OCI-LY1 (cell line): ENCODE results near the gene CRISPLD2.

Experiments
- H2AFZ ChIP-seq: fragments of 200-600 bp; sonication (generic), shearing (Covaris generic); 2 replicates; pipeline ENCODE4 v1.6.0; 2014; ENCODE audit warnings: antibody characterized with exemption, mild to moderate bottlenecking, low read length
- H3F3A ChIP-seq: fragments of 200-600 bp; sonication (generic), shearing (Covaris generic); 2 replicates; pipeline ENCODE4 v1.6.0; 2014; ENCODE audit warnings: mild to moderate bottlenecking, antibody characterized with exemption, low read length, moderate library complexity; ENCODE audit not compliant: insufficient read depth
- H3K27ac ChIP-seq: fragments of 200-600 bp; sonication (generic); 2 replicates; pipeline ENCODE4 v1.5.1; 2014; ENCODE audit warnings: low read length, mixed run types, mild to moderate bottlenecking, low read depth; ENCODE audit not compliant: poor library complexity, severe bottlenecking
- H3K27me3 ChIP-seq: fragments of 200-600 bp; sonication (generic); 2 replicates; pipeline ENCODE4 v1.6.0; 2014; ENCODE audit warnings: antibody characterized with exemption, mild to moderate bottlenecking, low read length, moderate library complexity; ENCODE audit not compliant: insufficient read depth
- H3K36me3 ChIP-seq: fragments of 200-600 bp; sonication (generic); 2 replicates; pipeline ENCODE4 v1.6.1; 2014; ENCODE audit warnings: mild to moderate bottlenecking, antibody characterized with exemption, low read length, moderate library complexity, mixed read lengths; ENCODE audit not compliant: insufficient read depth
- H3K4me1 ChIP-seq: fragments of 200-600 bp; sonication (generic); 2 replicates; pipeline ENCODE4 v1.5.1; 2014; ENCODE audit warnings: mild to moderate bottlenecking, low read length, moderate library complexity; ENCODE audit not compliant: insufficient read depth, severe bottlenecking
- H3K4me2 ChIP-seq: fragments of 200-600 bp; sonication (generic), shearing (Covaris generic); 2 replicates; pipeline ENCODE4 v1.6.1; 2014; ENCODE audit warnings: low read length
- H3K4me3 ChIP-seq: fragments of 200-600 bp; sonication (generic); 2 replicates; pipeline ENCODE4 v1.5.1; 2014; ENCODE audit warnings: low read length, low read depth, mild to moderate bottlenecking, mixed read lengths; ENCODE audit not compliant: poor library complexity, severe bottlenecking
- H3K79me2 ChIP-seq: fragments of 200-600 bp; shearing (Covaris generic); 2 replicates; pipeline ENCODE4 v1.6.1; 2016; ENCODE audit warnings: mixed run types, low read length, mixed read lengths; ENCODE audit not compliant: insufficient read depth
- H3K9ac ChIP-seq: fragments of 200-600 bp; sonication (generic), shearing (Covaris generic); 2 replicates; pipeline ENCODE4 v1.6.1; 2014; ENCODE audit warnings: mild to moderate bottlenecking, low read length, mixed read lengths
- H3K9me2 ChIP-seq: fragments of 200-600 bp; sonication (generic), shearing (Covaris generic); 2 replicates; pipeline ENCODE4 v1.6.1; 2014; ENCODE audit warnings: low read depth, mild to moderate bottlenecking, low read length, mixed read lengths
- H3K9me3 ChIP-seq: fragments of 200-600 bp; shearing (Covaris generic); 2 replicates; pipeline ENCODE4 v1.6.1; 2014; ENCODE audit warnings: low read length, mixed read lengths
- H4K20me1 ChIP-seq: fragments of 200-600 bp; sonication (generic), shearing (Covaris generic); 2 replicates; pipeline ENCODE4 v1.6.0; 2016; ENCODE audit warnings: mild to moderate bottlenecking, low read length; ENCODE audit not compliant: insufficient read depth
- CTCF ChIP-seq: fragments of 200-600 bp; sonication (generic), shearing (Covaris generic); IDR thresholded peaks from 2 replicates; pipeline ENCODE4 v1.5.1; 2017; ENCODE audit warnings: mild to moderate bottlenecking, antibody characterized with exemption, low read length, moderate library complexity, mixed read lengths
- EZH2 ChIP-seq: fragments of 200-600 bp; sonication (generic), shearing (Covaris generic); IDR thresholded peaks from 2 replicates; pipeline ENCODE4 v1.8.0; 2017; ENCODE audit warnings: borderline replicate concordance, mixed run types, mild to moderate bottlenecking, antibody characterized with exemption, low read length, moderate library complexity, mixed read lengths

Gene CRISPLD2

GRCh38 chr16:84808826-84809225, 11.0 kb upstream of the CRISPLD2 start:
- Histone ChIP-seq H4K20me1 (no peaks in the 10 kb centered on the region), H3K9ac (no peak overlapping the region), H3K79me2 (no peaks in the 10 kb centered on the region), H3K27ac (no peak overlapping the region), H3F3A (no peaks in the 10 kb centered on the region), H3K4me1 (no peaks in the 10 kb centered on the region), H3K4me3 (no peak overlapping the region), H3K9me3 (no peaks in the 10 kb centered on the region), H3K36me3 (no peaks in the 10 kb centered on the region), H2AFZ (no peak overlapping the region), H3K27me3 (peaks cover 20% of the 10 kb centered on the region), H3K4me2 (no peak overlapping the region), H3K9me2 (no peaks in the 10 kb centered on the region)
- TF ChIP-seq EZH2 (no peak), CTCF (no peak)

- TF ChIP-seq CTCF = no peak
- TF ChIP-seq EZH2 = no peak
- H3K9ac ChIP-seq = no peak overlapping the region
- H3K36me3 ChIP-seq = no peaks in the 10 kb centered on the region
- no peaks in the 10 kb centered on the region for H3K9me2 ChIP-seq
- peaks cover 25% of the 10 kb centered on the region for H3K27me3 ChIP-seq
- no peaks in the 10 kb centered on the region for H4K20me1 ChIP-seq
- no peaks in the 10 kb centered on the region for H3F3A ChIP-seq
- no peaks in the 10 kb centered on the region for H3K79me2 ChIP-seq
- no peaks in the 10 kb centered on the region for H3K9me3 ChIP-seq
- H3K27ac ChIP-seq = no peak overlapping the region
- no peaks in the 10 kb centered on the region for H3K4me1 ChIP-seq
- no peak overlapping the region for H3K4me3 ChIP-seq
- no peak overlapping the region for H2AFZ ChIP-seq
- no peak overlapping the region for H3K4me2 ChIP-seq
These were observed 9.1 kb upstream of the CRISPLD2 start for GRCh38 chr16:84810518-84811273.

GRCh38 chr16:84811529-84811928, 8.3 kb upstream of the CRISPLD2 start:
- TF ChIP-seq EZH2 (no peak), CTCF (no peak)
- no peaks in the 10 kb centered on the region for H4K20me1 ChIP-seq
- no peak overlapping the region for H3K4me2 ChIP-seq
- H3K9me3 ChIP-seq = no peaks in the 10 kb centered on the region
- H3K27me3 ChIP-seq = peaks cover 26% of the 10 kb centered on the region
- H3K79me2 ChIP-seq = no peaks in the 10 kb centered on the region
- no peaks in the 10 kb centered on the region for H3F3A ChIP-seq
- no peaks in the 10 kb centered on the region for H3K9me2 ChIP-seq
- no peak overlapping the region for H3K27ac ChIP-seq
- H3K4me3 ChIP-seq = no peak overlapping the region
- no peaks in the 10 kb centered on the region for H3K36me3 ChIP-seq
- H3K9ac ChIP-seq = no peak overlapping the region
- H2AFZ ChIP-seq = no peak overlapping the region
- H3K4me1 ChIP-seq = no peaks in the 10 kb centered on the region
